HepG2 (cell line): ENCODE results near the gene NUP54. TPM values are rescaled to one million over a fixed set of nuclear protein-coding genes. Genes with fewer than 3 reads are reported as not detected.

ENCODE experiments used
- CCDC6 ChIP-seq: sonication (generic); formaldehyde crosslinking; IDR thresholded peaks from 2 replicates; pipeline ENCODE4 v1.8.1; 2022; ENCODE audit warnings: mild to moderate bottlenecking, missing genetic modification reagents, moderate library complexity
- CENPT ChIP-seq: sonication (generic); formaldehyde crosslinking; IDR thresholded peaks from 2 replicates; pipeline ENCODE4 v1.8.0; 2022; ENCODE audit warnings: low read depth, mild to moderate bottlenecking, moderate library complexity, missing genetic modification reagents
- HMG20A ChIP-seq: IDR thresholded peaks from 2 replicates; pipeline ENCODE4 v1.6.1; 2016; ENCODE audit warnings: borderline replicate concordance
- IRF9 ChIP-seq: sonication (generic); formaldehyde crosslinking; IDR thresholded peaks from 2 replicates; pipeline ENCODE4 v1.8.0; 2022; ENCODE audit warnings: missing genetic modification reagents, mild to moderate bottlenecking, borderline replicate concordance
- JUND ChIP-seq: sonication (generic); formaldehyde crosslinking; IDR thresholded peaks from 2 replicates; pipeline ENCODE4 v1.8.0; 2022; ENCODE audit warnings: mild to moderate bottlenecking, missing genetic modification reagents
- KDM6A ChIP-seq: IDR thresholded peaks from 2 replicates; pipeline ENCODE4 v1.6.1; 2016; ENCODE audit warnings: low read depth
- MED1 ChIP-seq: sonication (generic); formaldehyde crosslinking; IDR thresholded peaks from 2 replicates; pipeline ENCODE4 v1.4.0; 2020; ENCODE audit warnings: missing genetic modification reagents
- NFKB2 ChIP-seq: sonication (generic); formaldehyde crosslinking; IDR thresholded peaks from 2 replicates; pipeline ENCODE4 v1.4.0; 2020; ENCODE audit warnings: missing genetic modification reagents, borderline replicate concordance
- NKX3-1 ChIP-seq: sonication (generic); formaldehyde crosslinking; IDR thresholded peaks from 2 replicates; pipeline ENCODE4 v1.5.0; 2020; ENCODE audit warnings: missing genetic modification reagents
- NR2F1 ChIP-seq, 2 experiments: fragments of 450-650 bp in 1 of 2; formaldehyde crosslinking in 1 of 2; IDR thresholded peaks; 2 replicates each; pipeline versions ENCODE4 v1.5.0 to v1.6.1; 2016 to 2020; ENCODE audit warnings: mild to moderate bottlenecking in 1 of 2, missing compliant biosample characterization in 1 of 2, missing genetic modification reagents in 1 of 2, moderate library complexity in 1 of 2
- SATB2 ChIP-seq: sonication (generic); formaldehyde crosslinking; IDR thresholded peaks from 2 replicates; pipeline ENCODE4 v1.5.0; 2020; ENCODE audit warnings: missing genetic modification reagents
- SRF ChIP-seq: IDR thresholded peaks from 2 replicates; pipeline ENCODE4 v1.6.1; 2011; ENCODE audit warnings: mild to moderate bottlenecking, low read depth, low read length, moderate library complexity
- SUZ12 ChIP-seq: fragments of 150-350 bp; IDR thresholded peaks from 2 replicates; pipeline ENCODE4 v1.6.1; 2014; ENCODE audit warnings: low read depth, low read length
- ZBTB20 ChIP-seq: sonication (generic); formaldehyde crosslinking; IDR thresholded peaks from 2 replicates; pipeline ENCODE4 v1.8.1; 2023; ENCODE audit warnings: missing genetic modification reagents, low read depth, mild to moderate bottlenecking, borderline replicate concordance
- ZKSCAN5 ChIP-seq: sonication (generic); formaldehyde crosslinking; IDR thresholded peaks from 2 replicates; pipeline ENCODE4 v1.5.1; 2020; ENCODE audit warnings: mild to moderate bottlenecking, missing genetic modification reagents
- ZNF121 ChIP-seq: sonication (generic); formaldehyde crosslinking; IDR thresholded peaks from 2 replicates; pipeline ENCODE4 v1.5.0; 2020; ENCODE audit warnings: mild to moderate bottlenecking, missing genetic modification reagents
- ZNF207 ChIP-seq: fragments of 450-650 bp; IDR thresholded peaks from 2 replicates; pipeline ENCODE4 v1.6.1; 2016; ENCODE audit warnings: antibody characterized with exemption, borderline replicate concordance
- ZNF263 ChIP-seq: sonication (generic); formaldehyde crosslinking; IDR thresholded peaks from 2 replicates; pipeline ENCODE4 v1.4.0; 2020; ENCODE audit warnings: missing genetic modification reagents
- ZNF329 ChIP-seq: sonication (generic); formaldehyde crosslinking; IDR thresholded peaks from 2 replicates; pipeline ENCODE4 v1.9.0; 2021; ENCODE audit warnings: low read depth, mild to moderate bottlenecking, missing genetic modification reagents
- ZNF367 ChIP-seq: sonication (generic); formaldehyde crosslinking; IDR thresholded peaks from 2 replicates; pipeline ENCODE4 v1.4.0; 2020; ENCODE audit warnings: missing genetic modification reagents, borderline replicate concordance
- ZNF496 ChIP-seq: sonication (generic); formaldehyde crosslinking; IDR thresholded peaks from 2 replicates; pipeline ENCODE4 v1.8.1; 2023; ENCODE audit warnings: mild to moderate bottlenecking, moderate library complexity, missing genetic modification reagents; ENCODE audit not compliant: insufficient replicate concordance
- ZNF652 ChIP-seq: IDR thresholded peaks from 2 replicates; pipeline ENCODE4 v1.6.1; 2016; ENCODE audit warnings: low read depth, borderline replicate concordance
- ZNF720 ChIP-seq: sonication (generic); formaldehyde crosslinking; IDR thresholded peaks from 2 replicates; pipeline ENCODE4 v1.4.0; 2020; ENCODE audit warnings: missing genetic modification reagents
- ZNF737 ChIP-seq: sonication (generic); formaldehyde crosslinking; IDR thresholded peaks from 2 replicates; pipeline ENCODE4 v1.5.0; 2020; ENCODE audit warnings: missing genetic modification reagents, mild to moderate bottlenecking, borderline replicate concordance
- ZNF747 ChIP-seq: sonication (generic); formaldehyde crosslinking; IDR thresholded peaks from 2 replicates; pipeline ENCODE4 v1.8.1; 2023; ENCODE audit warnings: missing genetic modification reagents, mild to moderate bottlenecking, borderline replicate concordance
- ZNF761 ChIP-seq: sonication (generic); formaldehyde crosslinking; conservative IDR thresholded peaks from 2 replicates; pipeline ENCODE4 v1.4.0; 2020; ENCODE audit warnings: mild to moderate bottlenecking, missing genetic modification reagents
- ZSCAN22 ChIP-seq: sonication (generic); formaldehyde crosslinking; IDR thresholded peaks from 2 replicates; pipeline ENCODE4 v1.4.0; 2020; ENCODE audit warnings: mild to moderate bottlenecking, missing genetic modification reagents
- polyA plus RNA-seq, 8 experiments: library from polyadenylated mRNA; depleted of rRNA in 3 of 8; stranded (reverse) in 7 of 8; unstranded in 1 of 8; fragments of >200 nt; fragmentation: Illumina TruSeq in 4 of 8; extraction: Trizol in 4 of 8; gene quantifications; 2 replicates each; pipeline versions ENCODE4 v1.2.1 to v1.2.3, GENCODE V29; 2011 to 2016; ENCODE audit warnings: low read depth in 4 of 8, missing spikeins in 1 of 8, mixed read lengths in 1 of 8; ENCODE audit not compliant: insufficient read depth in 1 of 8
- total RNA-seq, 5 experiments: library from RNA; depleted of rRNA; stranded (reverse); fragments of >200 nt; fragmentation: Illumina TruSeq; extraction: Trizol; gene quantifications; 2 replicates each; pipeline ENCODE4 v1.2.3, GENCODE V29; 2016; ENCODE audit warnings: low read depth in 1 of 5

The NUP54 gene
- total and polyA plus RNA-seq, 2 of the 13 experiments (the other 11 are each of a cell fraction or from before 2014, with no cell fraction given), result 36.1 to 69.3 TPM

DNA sequence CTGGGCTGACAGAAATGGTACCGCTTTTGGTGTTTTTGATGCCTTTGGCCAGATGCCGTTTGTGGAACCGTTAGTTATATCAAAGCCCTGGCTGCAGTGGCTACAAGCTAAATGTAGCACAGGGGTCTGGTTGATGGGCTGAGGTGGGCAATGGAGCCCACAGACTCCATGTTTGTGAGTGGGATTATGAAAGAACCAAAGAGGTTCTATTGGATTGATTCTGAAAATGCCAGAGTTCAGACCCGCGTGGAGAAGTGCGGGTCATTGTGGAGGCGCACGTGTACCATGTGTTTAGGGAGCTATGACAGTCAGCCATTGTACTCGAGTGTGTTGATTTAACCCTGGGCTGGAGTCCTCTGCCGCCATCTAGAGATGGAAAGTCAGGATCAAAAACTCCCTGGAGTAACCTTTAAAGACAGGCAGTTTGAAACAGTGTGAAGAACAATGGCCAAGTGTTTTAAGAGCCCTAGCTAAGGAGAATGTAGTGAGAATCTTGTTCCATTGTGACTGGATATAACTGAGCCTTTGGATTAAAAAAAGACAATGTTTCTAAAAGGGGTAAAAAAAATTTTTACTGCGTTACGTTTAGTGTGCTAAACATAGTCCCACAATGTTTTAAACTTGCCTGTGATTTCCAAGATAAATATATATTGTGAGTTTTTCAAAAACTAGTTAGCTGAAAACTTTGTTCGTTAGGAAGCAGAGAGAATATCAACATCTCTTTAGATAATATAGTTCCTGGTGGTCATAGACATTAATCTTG is 61.0 kb downstream of the NUP54 start (continued):
- TF ChIP-seq JUND (no peak), ZNF207 (no peak), KDM6A (CRISPR knock-in tag) (no peak), ZNF720 (CRISPR knock-in tag) (no peak), ZBTB20 (CRISPR knock-in tag) (no peak), ZNF747 (CRISPR knock-in tag) (no peak), NFKB2 (CRISPR knock-in tag) (no peak), SUZ12 (no peak), ZKSCAN5 (CRISPR knock-in tag) (no peak), ZNF761 (CRISPR knock-in tag) (no peak), ZNF737 (CRISPR knock-in tag) (no peak), CENPT (CRISPR knock-in tag) (no peak), ZSCAN22 (CRISPR knock-in tag) (no peak), ZNF121 (CRISPR knock-in tag) (no peak), ZNF263 (0 out of 2 replicates have a peak, but pooled peaks have one; percentile 17), SATB2 (CRISPR knock-in tag) (0 out of 2 replicates have a peak, but pooled peaks have one; percentile 39), NR2F1 (CRISPR knock-in tag; IDR thresholded peaks at IDR 0.05) (no peak), MED1 (CRISPR knock-in tag) (no peak), ZNF652 (CRISPR knock-in tag) (no peak; the same call in 1 of the 2 replicates), NKX3-1 (CRISPR knock-in tag) (peak; percentile 78; the same call in 1 of the 2 replicates), SRF (no peak), ZNF496 (CRISPR knock-in tag) (no peak), HMG20A (CRISPR knock-in tag) (peak; percentile 46; the same call in 1 of the 2 replicates), ZNF329 (no peak), CCDC6 (CRISPR knock-in tag) (no peak), ZNF367 (no peak), IRF9 (CRISPR knock-in tag) (no peak)
